HepG2 (cell line): ENCODE measurements around the gene RTN4. TPM values are rescaled to one million over a fixed set of nuclear protein-coding genes. Genes with fewer than 3 reads are reported as not detected.
A peak's percentile ranks its signal among the peaks of the same experiment; 100 is the strongest.

Source experiments
- ADNP ChIP-seq: sonication (generic); formaldehyde crosslinking; IDR thresholded peaks from 2 replicates; pipeline ENCODE4 v1.4.0; 2020; ENCODE audit warnings: missing genetic modification reagents
- EP300 ChIP-seq, 3 experiments: sonication (generic) in 1 of 3; formaldehyde crosslinking in 1 of 3; IDR thresholded peaks; 2 replicates each; pipeline versions ENCODE4 v1.5.1 to v1.6.1; 2011 to 2020; ENCODE audit warnings: low read depth in 2 of 3, low read length in 2 of 3, borderline replicate concordance in 1 of 3, improper control_type of control experiment in 1 of 3, mild to moderate bottlenecking in 1 of 3, missing genetic modification reagents in 1 of 3, moderate library complexity in 1 of 3
- SIX4 ChIP-seq: sonication (generic); formaldehyde crosslinking; IDR thresholded peaks from 2 replicates; pipeline ENCODE4 v1.4.0; 2020; ENCODE audit warnings: missing genetic modification reagents
- SNAI1 ChIP-seq: sonication (generic); formaldehyde crosslinking; IDR thresholded peaks from 2 replicates; pipeline ENCODE4 v1.5.0; 2020; ENCODE audit warnings: mild to moderate bottlenecking, missing genetic modification reagents, borderline replicate concordance
- STAG1 ChIP-seq: sonication (generic); formaldehyde crosslinking; IDR thresholded peaks from 2 replicates; pipeline ENCODE4 v1.4.0; 2020; ENCODE audit warnings: missing genetic modification reagents
- ZSCAN20 ChIP-seq: sonication (generic); formaldehyde crosslinking; IDR thresholded peaks from 2 replicates; pipeline ENCODE4 v1.4.0; 2020; ENCODE audit warnings: missing genetic modification reagents, mild to moderate bottlenecking, borderline replicate concordance
- polyA plus RNA-seq, 8 experiments: library from polyadenylated mRNA; depleted of rRNA in 3 of 8; stranded (reverse) in 7 of 8; unstranded in 1 of 8; fragments of >200 nt; fragmentation: Illumina TruSeq in 4 of 8; extraction: Trizol in 4 of 8; gene quantifications; 2 replicates each; pipeline versions ENCODE4 v1.2.1 to v1.2.3, GENCODE V29; 2011 to 2016; ENCODE audit warnings: low read depth in 4 of 8, missing spikeins in 1 of 8, mixed read lengths in 1 of 8; ENCODE audit not compliant: insufficient read depth in 1 of 8
- total RNA-seq, 5 experiments: library from RNA; depleted of rRNA; stranded (reverse); fragments of >200 nt; fragmentation: Illumina TruSeq; extraction: Trizol; gene quantifications; 2 replicates each; pipeline ENCODE4 v1.2.3, GENCODE V29; 2016; ENCODE audit warnings: low read depth in 1 of 5
- TF ChIP-seq, protein P1 (sequence below): sonication (generic); formaldehyde crosslinking; conservative IDR thresholded peaks from 2 replicates; pipeline ENCODE4 v1.4.0; 2020; ENCODE audit warnings: mild to moderate bottlenecking, missing genetic modification reagents, moderate library complexity
- TF ChIP-seq, protein P2 (sequence below): sonication (generic); formaldehyde crosslinking; IDR thresholded peaks from 2 replicates; pipeline ENCODE4 v1.4.0; 2020; ENCODE audit warnings: mild to moderate bottlenecking, missing genetic modification reagents
- TF ChIP-seq, protein P3 (sequence below): sonication (generic); formaldehyde crosslinking; IDR thresholded peaks from 2 replicates; pipeline ENCODE4 v1.5.0; 2020; ENCODE audit warnings: missing genetic modification reagents
- TF ChIP-seq, protein P4 (sequence below): fragments of 450-650 bp; IDR thresholded peaks from 2 replicates; pipeline ENCODE4 v1.6.1; 2017; ENCODE audit warnings: mild to moderate bottlenecking

RTN4 gene
- total and polyA plus RNA-seq, 2 of the 13 experiments (the other 11 are each of a cell fraction or from before 2014, with no cell fraction given), result 98.4 to 133 TPM

DNA sequence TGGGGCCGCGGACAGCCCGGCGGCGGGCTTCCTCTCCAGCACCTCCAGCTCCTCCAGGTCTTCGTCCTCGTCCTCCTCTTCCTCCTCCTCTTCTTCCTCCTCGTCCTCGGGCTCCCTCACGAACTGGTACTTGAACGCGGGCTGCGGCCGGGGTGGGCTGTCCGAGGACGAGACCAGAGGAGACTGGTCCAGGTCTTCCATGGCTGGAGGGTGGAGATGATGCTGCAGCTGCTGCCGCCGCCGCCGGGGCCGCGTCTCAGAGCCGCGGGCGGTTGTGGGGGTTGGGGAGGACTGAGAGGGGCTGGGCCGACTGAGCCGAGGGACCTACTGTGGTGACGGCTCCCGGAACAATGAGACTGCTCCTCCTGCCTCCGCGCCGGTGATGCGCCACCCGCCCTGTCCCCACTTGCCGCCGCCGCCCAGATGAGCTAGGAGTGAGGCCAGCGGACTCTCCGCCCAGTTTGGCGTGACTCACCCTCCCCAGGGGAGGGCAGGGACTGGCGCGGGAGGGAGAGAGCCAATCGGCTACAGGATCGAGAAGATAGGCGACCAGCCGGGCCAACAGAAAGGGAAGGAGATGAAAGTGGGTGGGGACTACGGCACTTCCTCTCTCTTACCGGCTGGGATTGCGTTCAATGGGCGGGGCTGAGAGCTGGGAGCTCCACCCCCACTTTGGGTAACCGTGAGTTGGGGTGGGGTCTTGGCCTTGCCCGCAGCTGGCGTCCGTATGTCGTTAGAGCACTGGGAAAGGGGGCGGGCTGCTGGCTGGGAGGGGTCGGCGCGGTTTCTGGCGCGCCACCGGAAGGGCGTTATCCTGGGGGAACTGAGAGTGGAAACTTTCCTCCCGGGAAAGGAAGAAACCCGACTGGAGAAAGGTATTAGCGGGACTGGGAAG is at the start of gene RTN4 (continued):
- no peak for TF ChIP-seq SIX4 (CRISPR knock-in tag)
- TF ChIP-seq, protein P1, sequence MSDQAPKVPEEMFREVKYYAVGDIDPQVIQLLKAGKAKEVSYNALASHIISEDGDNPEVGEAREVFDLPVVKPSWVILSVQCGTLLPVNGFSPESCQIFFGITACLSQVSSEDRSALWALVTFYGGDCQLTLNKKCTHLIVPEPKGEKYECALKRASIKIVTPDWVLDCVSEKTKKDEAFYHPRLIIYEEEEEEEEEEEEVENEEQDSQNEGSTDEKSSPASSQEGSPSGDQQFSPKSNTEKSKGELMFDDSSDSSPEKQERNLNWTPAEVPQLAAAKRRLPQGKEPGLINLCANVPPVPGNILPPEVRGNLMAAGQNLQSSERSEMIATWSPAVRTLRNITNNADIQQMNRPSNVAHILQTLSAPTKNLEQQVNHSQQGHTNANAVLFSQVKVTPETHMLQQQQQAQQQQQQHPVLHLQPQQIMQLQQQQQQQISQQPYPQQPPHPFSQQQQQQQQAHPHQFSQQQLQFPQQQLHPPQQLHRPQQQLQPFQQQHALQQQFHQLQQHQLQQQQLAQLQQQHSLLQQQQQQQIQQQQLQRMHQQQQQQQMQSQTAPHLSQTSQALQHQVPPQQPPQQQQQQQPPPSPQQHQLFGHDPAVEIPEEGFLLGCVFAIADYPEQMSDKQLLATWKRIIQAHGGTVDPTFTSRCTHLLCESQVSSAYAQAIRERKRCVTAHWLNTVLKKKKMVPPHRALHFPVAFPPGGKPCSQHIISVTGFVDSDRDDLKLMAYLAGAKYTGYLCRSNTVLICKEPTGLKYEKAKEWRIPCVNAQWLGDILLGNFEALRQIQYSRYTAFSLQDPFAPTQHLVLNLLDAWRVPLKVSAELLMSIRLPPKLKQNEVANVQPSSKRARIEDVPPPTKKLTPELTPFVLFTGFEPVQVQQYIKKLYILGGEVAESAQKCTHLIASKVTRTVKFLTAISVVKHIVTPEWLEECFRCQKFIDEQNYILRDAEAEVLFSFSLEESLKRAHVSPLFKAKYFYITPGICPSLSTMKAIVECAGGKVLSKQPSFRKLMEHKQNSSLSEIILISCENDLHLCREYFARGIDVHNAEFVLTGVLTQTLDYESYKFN, result peak; percentile 70
- no peak for TF ChIP-seq ADNP (CRISPR knock-in tag)
- TF ChIP-seq STAG1 (CRISPR knock-in tag), result 0 out of 2 replicates have a peak, but pooled peaks have one; percentile 6
- TF ChIP-seq, protein P2, sequence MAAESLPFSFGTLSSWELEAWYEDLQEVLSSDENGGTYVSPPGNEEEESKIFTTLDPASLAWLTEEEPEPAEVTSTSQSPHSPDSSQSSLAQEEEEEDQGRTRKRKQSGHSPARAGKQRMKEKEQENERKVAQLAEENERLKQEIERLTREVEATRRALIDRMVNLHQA (CRISPR knock-in tag), result no peak
- TF ChIP-seq ZSCAN20, result peak; percentile 95; the same call in 1 of the 2 replicates
- TF ChIP-seq, protein P3, sequence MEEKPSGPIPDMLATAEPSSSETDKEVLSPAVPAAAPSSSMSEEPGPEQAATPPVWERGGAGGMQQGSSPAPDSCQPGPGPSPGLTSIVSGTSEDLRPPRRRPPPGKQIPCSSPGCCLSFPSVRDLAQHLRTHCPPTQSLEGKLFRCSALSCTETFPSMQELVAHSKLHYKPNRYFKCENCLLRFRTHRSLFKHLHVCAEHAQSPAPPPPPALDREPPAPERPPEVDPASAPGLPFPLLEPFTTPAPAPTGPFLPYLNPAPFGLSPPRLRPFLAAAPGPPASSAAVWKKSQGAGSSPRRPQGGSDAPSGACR (CRISPR knock-in tag), result no peak; the same call in 1 of the 2 replicates
- no peak for TF ChIP-seq EP300 (IDR thresholded peaks at IDR 0.05; ENCODE audit: low read depth in 2 of 2, low read length in 2 of 2)
- TF ChIP-seq EP300 (CRISPR knock-in tag; IDR thresholded peaks at IDR 0.05; ENCODE audit: borderline replicate concordance), result no peak
- TF ChIP-seq SNAI1 (CRISPR knock-in tag), result 0 out of 2 replicates have a peak, but pooled peaks have one; percentile 28
- TF ChIP-seq, protein P4, sequence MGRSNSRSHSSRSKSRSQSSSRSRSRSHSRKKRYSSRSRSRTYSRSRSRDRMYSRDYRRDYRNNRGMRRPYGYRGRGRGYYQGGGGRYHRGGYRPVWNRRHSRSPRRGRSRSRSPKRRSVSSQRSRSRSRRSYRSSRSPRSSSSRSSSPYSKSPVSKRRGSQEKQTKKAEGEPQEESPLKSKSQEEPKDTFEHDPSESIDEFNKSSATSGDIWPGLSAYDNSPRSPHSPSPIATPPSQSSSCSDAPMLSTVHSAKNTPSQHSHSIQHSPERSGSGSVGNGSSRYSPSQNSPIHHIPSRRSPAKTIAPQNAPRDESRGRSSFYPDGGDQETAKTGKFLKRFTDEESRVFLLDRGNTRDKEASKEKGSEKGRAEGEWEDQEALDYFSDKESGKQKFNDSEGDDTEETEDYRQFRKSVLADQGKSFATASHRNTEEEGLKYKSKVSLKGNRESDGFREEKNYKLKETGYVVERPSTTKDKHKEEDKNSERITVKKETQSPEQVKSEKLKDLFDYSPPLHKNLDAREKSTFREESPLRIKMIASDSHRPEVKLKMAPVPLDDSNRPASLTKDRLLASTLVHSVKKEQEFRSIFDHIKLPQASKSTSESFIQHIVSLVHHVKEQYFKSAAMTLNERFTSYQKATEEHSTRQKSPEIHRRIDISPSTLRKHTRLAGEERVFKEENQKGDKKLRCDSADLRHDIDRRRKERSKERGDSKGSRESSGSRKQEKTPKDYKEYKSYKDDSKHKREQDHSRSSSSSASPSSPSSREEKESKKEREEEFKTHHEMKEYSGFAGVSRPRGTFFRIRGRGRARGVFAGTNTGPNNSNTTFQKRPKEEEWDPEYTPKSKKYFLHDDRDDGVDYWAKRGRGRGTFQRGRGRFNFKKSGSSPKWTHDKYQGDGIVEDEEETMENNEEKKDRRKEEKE, result no peak
